WTC11 (cell line): Measurements from ENCODE around the gene RASGRP3. TPM values are rescaled to one million over a fixed set of nuclear protein-coding genes. Genes with fewer than 3 reads are reported as not detected.

Experiments used
- ATAC-seq: fragments of 200-7000 bp; cut with Tn5 transposase; 2 replicates; pipeline ENCODE4 v1.10.0; 2021; ENCODE audit warnings: mild to moderate bottlenecking, moderate library complexity
- CTCF ChIA-PET: fragments of 300-600 bp; sonication (Branson Sonifier 250); formaldehyde crosslinking; loops from one replicate; lab custom pipeline; 2021; ENCODE audit warnings: antibody characterized with exemption; lab: Charles Lee
- POLR2A ChIA-PET: fragments of 350-600 bp; sonication (Branson Sonifier 250); formaldehyde crosslinking; loops from one replicate; lab custom pipeline; 2021; ENCODE audit warnings: antibody characterized with exemption; lab: Charles Lee
- DNase-seq: peaks from one replicate; pipeline ENCODE4 v3.0.0; 2021; ENCODE audit warnings: low spot score
- H3K27ac Mint-ChIP-seq: 2 replicates; pipeline ENCODE4 v1.8.0; 2021; ENCODE audit warnings: mixed read lengths
- H3K27me3 Mint-ChIP-seq: 2 replicates; pipeline ENCODE4 v1.8.0; 2021; ENCODE audit warnings: low read depth, mild to moderate bottlenecking, moderate library complexity, mixed read lengths
- H3K36me3 Mint-ChIP-seq: 2 replicates; pipeline ENCODE4 v1.8.0; 2021; ENCODE audit warnings: mixed read lengths
- H3K4me1 Mint-ChIP-seq: 2 replicates; pipeline ENCODE4 v1.8.0; 2022; ENCODE audit warnings: mixed read lengths
- H3K4me3 Mint-ChIP-seq: 2 replicates; pipeline ENCODE4 v1.8.0; 2021; ENCODE audit warnings: mild to moderate bottlenecking, moderate library complexity, mixed read lengths
- H3K9me3 Mint-ChIP-seq: 2 replicates; pipeline ENCODE4 v1.8.0; 2021; ENCODE audit warnings: mixed read lengths
- ATF2 ChIP-seq: sonication (generic); formaldehyde crosslinking; IDR thresholded peaks from 2 replicates; pipeline ENCODE4 v1.8.1; 2022; ENCODE audit warnings: low read depth, missing genetic modification reagents, borderline replicate concordance
- E2F4 ChIP-seq: sonication (generic); formaldehyde crosslinking; IDR thresholded peaks from 2 replicates; pipeline ENCODE4 v1.8.1; 2022; ENCODE audit warnings: low read depth, mild to moderate bottlenecking, moderate library complexity, missing genetic modification reagents, borderline replicate concordance
- ERG ChIP-seq: fragments of 250-450 bp; sonication (Bioruptor Pico); IDR thresholded peaks from 2 replicates; pipeline ENCODE4 v1.8.0; 2021; ENCODE audit warnings: mild to moderate bottlenecking
- ETV6 ChIP-seq: sonication (generic); formaldehyde crosslinking; IDR thresholded peaks from 2 replicates; pipeline ENCODE4 v1.8.1; 2022; ENCODE audit warnings: mild to moderate bottlenecking, missing genetic modification reagents
- GRHL2 ChIP-seq: fragments of 250-450 bp; sonication (Bioruptor Pico); IDR thresholded peaks from 2 replicates; pipeline ENCODE4 v1.8.0; 2022; ENCODE audit warnings: mild to moderate bottlenecking, moderate library complexity; ENCODE audit not compliant: insufficient replicate concordance, severe bottlenecking
- HMGA2 ChIP-seq: fragments of 250-450 bp; sonication (Bioruptor Pico); IDR thresholded peaks from 2 replicates; pipeline ENCODE4 v1.4.0; 2021; ENCODE audit warnings: mild to moderate bottlenecking, moderate library complexity
- IRF1 ChIP-seq: sonication (generic); formaldehyde crosslinking; IDR thresholded peaks from 2 replicates; pipeline ENCODE4 v1.8.0; 2023; ENCODE audit warnings: missing genetic modification reagents
- IRF2 ChIP-seq: sonication (generic); formaldehyde crosslinking; IDR thresholded peaks from 2 replicates; pipeline ENCODE4 v1.8.0; 2022; ENCODE audit warnings: low read depth, missing genetic modification reagents, borderline replicate concordance
- MXD4 ChIP-seq: fragments of 250-450 bp; sonication (Bioruptor Pico); IDR thresholded peaks from 2 replicates; pipeline ENCODE4 v1.8.0; 2021; ENCODE audit warnings: mild to moderate bottlenecking, moderate library complexity, borderline replicate concordance
- NFE2L1 ChIP-seq: sonication (generic); formaldehyde crosslinking; IDR thresholded peaks from 2 replicates; pipeline ENCODE4 v1.8.1; 2023; ENCODE audit warnings: missing genetic modification reagents
- SMAD3 ChIP-seq: sonication (generic); formaldehyde crosslinking; IDR thresholded peaks from 2 replicates; pipeline ENCODE4 v1.8.0; 2022; ENCODE audit warnings: missing genetic modification reagents, mild to moderate bottlenecking, borderline replicate concordance
- SOX15 ChIP-seq: fragments of 250-450 bp; sonication (Bioruptor Pico); IDR thresholded peaks from 2 replicates; pipeline ENCODE4 v1.9.0; 2021; ENCODE audit warnings: mild to moderate bottlenecking
- TCF7 ChIP-seq: sonication (generic); formaldehyde crosslinking; IDR thresholded peaks from 2 replicates; pipeline ENCODE4 v1.8.0; 2022; ENCODE audit warnings: mild to moderate bottlenecking, low read depth, missing genetic modification reagents, moderate library complexity
- TEAD1 ChIP-seq: sonication (generic); formaldehyde crosslinking; IDR thresholded peaks from 2 replicates; pipeline ENCODE4 v1.8.0; 2022; ENCODE audit warnings: mild to moderate bottlenecking, missing genetic modification reagents
- TP53 ChIP-seq: sonication (generic); formaldehyde crosslinking; IDR thresholded peaks from 2 replicates; pipeline ENCODE4 v1.8.1; 2023; ENCODE audit warnings: mild to moderate bottlenecking, missing genetic modification reagents
- ZNF416 ChIP-seq: fragments of 250-450 bp; sonication (Bioruptor Pico); IDR thresholded peaks from 2 replicates; pipeline ENCODE4 v1.9.0; 2021; ENCODE audit warnings: mild to moderate bottlenecking, inconsistent platforms
- ZNF671 ChIP-seq: fragments of 250-450 bp; sonication (Bioruptor Pico); IDR thresholded peaks from 2 replicates; pipeline ENCODE4 v1.8.0; 2021; ENCODE audit warnings: mild to moderate bottlenecking
- total RNA-seq: library from RNA; stranded (reverse); gene quantifications from 3 replicates; pipeline ENCODE4 v1.2.3, GENCODE V29; 2021
- TF ChIP-seq, protein P1 (sequence below): sonication (generic); formaldehyde crosslinking; IDR thresholded peaks from 2 replicates; pipeline ENCODE4 v1.8.0; 2022; ENCODE audit warnings: mild to moderate bottlenecking, missing genetic modification reagents
- TF ChIP-seq, protein P2 (sequence below): sonication (generic); formaldehyde crosslinking; IDR thresholded peaks from 2 replicates; pipeline ENCODE4 v1.8.1; 2023; ENCODE audit warnings: mild to moderate bottlenecking, missing genetic modification reagents, moderate library complexity
- TF ChIP-seq, protein P3 (sequence below): sonication (generic); formaldehyde crosslinking; conservative IDR thresholded peaks from 2 replicates; pipeline ENCODE4 v1.8.1; 2022; ENCODE audit warnings: mild to moderate bottlenecking, missing genetic modification reagents

Gene RASGRP3
- total RNA-seq, 1 experiment from 2014 or later = 0.11 TPM

DNA sequence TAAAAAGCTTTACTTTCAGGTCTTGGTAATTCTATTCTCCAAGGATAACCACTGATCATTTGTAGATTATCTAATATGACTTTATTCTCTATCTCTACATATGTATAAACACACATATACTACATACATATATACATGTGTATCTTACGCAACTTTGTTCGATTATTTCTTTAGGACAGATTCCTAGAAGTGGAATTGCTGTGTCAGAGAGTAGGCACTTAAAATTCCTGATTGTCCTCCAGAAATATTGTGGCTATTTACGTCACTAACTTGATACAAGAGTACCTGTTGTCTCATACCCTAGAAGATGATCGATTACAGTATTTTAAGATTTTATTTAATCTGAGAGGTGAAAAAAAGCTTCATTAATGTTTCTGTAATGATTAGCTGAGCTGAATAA is 64.8 kb downstream of the RASGRP3 start:
- POLR2A ChIA-PET = no interaction called here
- Mint-ChIP-seq H3K27me3 (no peaks in the 10 kb centered on the region), H3K27ac (no peak overlapping the region), H3K4me1 (peaks cover 11% of the 10 kb centered on the region), H3K36me3 (no peaks in the 10 kb centered on the region), H3K4me3 (no peak overlapping the region), H3K9me3 (peaks cover 4% of the 10 kb centered on the region; the same call in 1 of the 2 replicates)
- ATAC-seq (no peak), DNase-seq (no peak)
- CTCF ChIA-PET = no interaction called here
- TF ChIP-seq TP53 = no peak
- no peak for TF ChIP-seq SOX15 (CRISPR knock-in tag)
- TF ChIP-seq GRHL2 (CRISPR knock-in tag) = no peak
- TF ChIP-seq ATF2 (CRISPR knock-in tag) = no peak
- TF ChIP-seq, protein P1, sequence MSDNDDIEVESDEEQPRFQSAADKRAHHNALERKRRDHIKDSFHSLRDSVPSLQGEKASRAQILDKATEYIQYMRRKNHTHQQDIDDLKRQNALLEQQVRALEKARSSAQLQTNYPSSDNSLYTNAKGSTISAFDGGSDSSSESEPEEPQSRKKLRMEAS (CRISPR knock-in tag) = no peak
- TF ChIP-seq IRF2 = no peak
- no peak for TF ChIP-seq HMGA2 (CRISPR knock-in tag)
- TF ChIP-seq, protein P2, sequence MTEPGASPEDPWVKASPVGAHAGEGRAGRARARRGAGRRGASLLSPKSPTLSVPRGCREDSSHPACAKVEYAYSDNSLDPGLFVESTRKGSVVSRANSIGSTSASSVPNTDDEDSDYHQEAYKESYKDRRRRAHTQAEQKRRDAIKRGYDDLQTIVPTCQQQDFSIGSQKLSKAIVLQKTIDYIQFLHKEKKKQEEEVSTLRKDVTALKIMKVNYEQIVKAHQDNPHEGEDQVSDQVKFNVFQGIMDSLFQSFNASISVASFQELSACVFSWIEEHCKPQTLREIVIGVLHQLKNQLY = no peak
- TF ChIP-seq ETV6 (CRISPR knock-in tag) = no peak
- TF ChIP-seq, protein P3, sequence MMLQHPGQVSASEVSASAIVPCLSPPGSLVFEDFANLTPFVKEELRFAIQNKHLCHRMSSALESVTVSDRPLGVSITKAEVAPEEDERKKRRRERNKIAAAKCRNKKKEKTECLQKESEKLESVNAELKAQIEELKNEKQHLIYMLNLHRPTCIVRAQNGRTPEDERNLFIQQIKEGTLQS (CRISPR knock-in tag) = no peak
- no peak for TF ChIP-seq TEAD1 (CRISPR knock-in tag)

DNA sequence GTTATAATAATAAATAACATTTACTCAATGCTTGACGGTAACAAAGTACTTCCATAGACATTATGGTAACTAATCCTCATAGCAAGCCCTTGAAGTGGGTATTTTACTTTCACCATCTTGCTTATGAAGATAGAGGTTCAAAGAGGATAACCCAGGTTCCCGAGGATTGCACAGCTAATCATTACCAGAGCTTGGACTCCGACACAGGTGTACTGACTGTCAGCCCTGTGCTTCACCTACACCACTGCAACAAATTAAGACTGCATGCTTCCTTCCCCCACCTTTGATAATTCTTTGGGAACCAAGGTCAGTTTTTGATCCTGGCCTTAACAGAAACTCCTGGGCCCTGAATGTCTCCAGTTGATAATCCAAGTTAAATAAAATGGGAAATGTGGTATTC is 73.8 kb downstream of the RASGRP3 start:
- peaks cover 23% of the 10 kb centered on the region for H3K4me1 Mint-ChIP-seq
- ChIA-PET CTCF (no interaction called here), POLR2A (interaction anchor here (1.1 kb wide), 1 partner anchor 12 kb away, joined by 3 read pairs; no protein-coding TSS in a partner anchor)
- TF ChIP-seq SMAD3 = no peak
- no peak for TF ChIP-seq TP53
- no peak for TF ChIP-seq TCF7 (CRISPR knock-in tag)
- TF ChIP-seq ZNF416 = no peak
- no peak for TF ChIP-seq E2F4 (CRISPR knock-in tag)
- TF ChIP-seq IRF1 (CRISPR knock-in tag) = no peak
- no peak for TF ChIP-seq ZNF671 (CRISPR knock-in tag)
- no peak for TF ChIP-seq NFE2L1 (CRISPR knock-in tag)
- no peak for TF ChIP-seq ERG
- no peak for TF ChIP-seq MXD4 (CRISPR knock-in tag)
- no peak overlapping the region for H3K4me3 Mint-ChIP-seq
- no peak overlapping the region for H3K27ac Mint-ChIP-seq
- DNase-seq (no peak), ATAC-seq (no peak)
- peaks cover 6% of the 10 kb centered on the region; the same call in 1 of the 2 replicates for H3K9me3 Mint-ChIP-seq
- no peaks in the 10 kb centered on the region for H3K36me3 Mint-ChIP-seq
- no peaks in the 10 kb centered on the region for H3K27me3 Mint-ChIP-seq
